Activated CD8-positive, alpha-beta T cell treated with anti-CD3 and anti-CD28 coated beads for 36 hours (primary cell): Measurements from ENCODE around the gene VIPR2. TPM values are rescaled to one million over a fixed set of nuclear protein-coding genes. Genes with fewer than 3 reads are reported as not detected.

ENCODE experiments used
- ATAC-seq: fragments of 200-7000 bp; cut with Tn5 transposase; one replicate; pipeline ENCODE4 v1.10.0; 2021; ENCODE audit warnings: mild to moderate bottlenecking, moderate library complexity
- CTCF ChIA-PET: fragments of 350-600 bp; sonication (Branson Sonifier 250); formaldehyde crosslinking; loops from one replicate; lab custom pipeline; 2021; ENCODE audit warnings: antibody characterized with exemption; lab: Charles Lee
- POLR2A ChIA-PET: fragments of 350-600 bp; sonication (Branson Sonifier 250); formaldehyde crosslinking; loops from one replicate; lab custom pipeline; 2021; ENCODE audit warnings: antibody characterized with exemption; lab: Charles Lee
- DNase-seq: peaks from one replicate; pipeline ENCODE4 v3.0.0-alpha.2; 2020
- H3K27ac Mint-ChIP-seq: one replicate; pipeline ENCODE4 v1.8.0; 2021; ENCODE audit warnings: mild to moderate bottlenecking, mixed read lengths
- H3K27me3 Mint-ChIP-seq: one replicate; pipeline ENCODE4 v1.8.0; 2021; ENCODE audit warnings: mixed read lengths
- H3K36me3 Mint-ChIP-seq: one replicate; pipeline ENCODE4 v1.8.0; 2021; ENCODE audit warnings: low read depth, mixed read lengths
- H3K4me1 Mint-ChIP-seq: one replicate; pipeline ENCODE4 v1.8.0; 2021; ENCODE audit warnings: low read depth, mixed read lengths
- H3K4me3 Mint-ChIP-seq: one replicate; pipeline ENCODE4 v1.8.0; 2021; ENCODE audit warnings: mild to moderate bottlenecking, moderate library complexity, mixed read lengths
- H3K9me3 Mint-ChIP-seq: one replicate; pipeline ENCODE4 v1.8.0; 2021; ENCODE audit warnings: mixed read lengths
- CTCF ChIP-seq: fragments of 200-600 bp; IDR thresholded peaks from one replicate; pipeline ENCODE4 v1.8.0; 2022; ENCODE audit warnings: antibody characterized with exemption, mild to moderate bottlenecking
- intact Hi-C: fragments of 100-400 bp; cut with micrococcal nuclease; formaldehyde crosslinking; loops from one replicate; pipeline ENCODE4 v1.10.0; 2022
- total RNA-seq, 2 experiments: library from RNA; stranded (reverse); gene quantifications; one replicate each; pipeline ENCODE4 v1.2.3, GENCODE V29; 2021

VIPR2 gene
- total RNA-seq, 2 experiments from 2014 or later: 0.09 TPM; not detected in 1

GRCh38 chr7:159061209-159061608 is 83.5 kb downstream of the VIPR2 start:
- Mint-ChIP-seq H3K27me3 (peaks cover 2% of the 10 kb centered on the region), H3K9me3 (no peaks in the 10 kb centered on the region), H3K36me3 (no peaks in the 10 kb centered on the region), H3K27ac (no peak overlapping the region), H3K4me1 (no peaks in the 10 kb centered on the region), H3K4me3 (no peak overlapping the region)
- ATAC-seq: no peak
- POLR2A ChIA-PET: no interaction called here
- no peak for TF ChIP-seq CTCF
- intact Hi-C loops: no loop called here
- CTCF ChIA-PET: no interaction called here
- DNase-seq: no peak

- H3K4me3 Mint-ChIP-seq: no peak overlapping the region
Observed at GRCh38 chr7:159060440-159060839, 84.2 kb downstream of the VIPR2 start.

GRCh38 chr7:159059629-159060028 is 85.0 kb downstream of the VIPR2 start:
- CTCF ChIA-PET: no interaction called here
- peaks cover 2% of the 10 kb centered on the region for H3K27me3 Mint-ChIP-seq
- no peak for TF ChIP-seq CTCF
- POLR2A ChIA-PET: interaction anchor here (0.6 kb wide), 1 partner anchor 137 kb away, joined by 3 read pairs; no protein-coding TSS in a partner anchor
- no peaks in the 10 kb centered on the region for H3K36me3 Mint-ChIP-seq
- H3K4me1 Mint-ChIP-seq: no peaks in the 10 kb centered on the region
- intact Hi-C loops: no loop called here
- H3K27ac Mint-ChIP-seq: no peak overlapping the region
- no peaks in the 10 kb centered on the region for H3K9me3 Mint-ChIP-seq
- ATAC-seq: no peak
- no peak overlapping the region for H3K4me3 Mint-ChIP-seq
- DNase-seq: no peak

More at GRCh38 chr7:159060440-159060839, 84.2 kb downstream of the VIPR2 start:
- intact Hi-C loops: no loop called here
- Mint-ChIP-seq H3K4me1 (no peaks in the 10 kb centered on the region), H3K36me3 (no peaks in the 10 kb centered on the region), H3K9me3 (no peaks in the 10 kb centered on the region), H3K27me3 (peaks cover 2% of the 10 kb centered on the region), H3K27ac (no peak overlapping the region)
- ChIA-PET CTCF (no interaction called here), POLR2A (no interaction called here)
- peak; percentile 20 for ATAC-seq
- DNase-seq: no peak
- no peak for TF ChIP-seq CTCF

DNA sequence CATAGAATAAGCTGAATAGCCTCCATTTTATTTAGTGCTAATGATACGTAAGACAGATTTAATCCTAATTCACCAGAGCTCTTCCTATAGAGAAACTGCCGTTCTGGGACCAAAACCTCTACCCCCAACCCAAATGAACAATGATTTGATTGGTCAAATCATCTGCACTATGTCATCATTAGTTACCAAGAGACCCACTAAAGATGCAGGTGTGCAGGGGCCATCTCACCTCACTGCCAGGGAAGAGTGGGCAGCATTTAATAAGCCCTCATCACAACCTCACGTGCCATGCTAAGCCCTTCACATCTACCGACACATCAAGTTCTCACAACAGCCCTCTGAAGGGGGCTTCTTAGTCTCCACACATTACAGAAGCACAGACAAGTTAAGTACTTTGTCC is 87.0 kb downstream of the VIPR2 start:
- Mint-ChIP-seq H3K4me3 (no peak overlapping the region), H3K9me3 (no peaks in the 10 kb centered on the region), H3K36me3 (no peaks in the 10 kb centered on the region), H3K27ac (no peak overlapping the region), H3K4me1 (no peaks in the 10 kb centered on the region), H3K27me3 (peaks cover 2% of the 10 kb centered on the region)
- intact Hi-C loops: no loop called here
- ChIA-PET CTCF (no interaction called here), POLR2A (no interaction called here)
- TF ChIP-seq CTCF: no peak
- ATAC-seq (no peak), DNase-seq (no peak)

GRCh38 chr7:159056737-159057136 is 87.9 kb downstream of the VIPR2 start:
- no peak overlapping the region for H3K27ac Mint-ChIP-seq
- H3K4me1 Mint-ChIP-seq: peaks cover 7% of the 10 kb centered on the region
- ChIA-PET POLR2A (no interaction called here), CTCF (interaction anchor here (0.7 to 1.7 kb wide), 2 partner anchors 11 to 462 kb away, joined by 3 read pairs; no protein-coding TSS in a partner anchor)
- ATAC-seq (no peak), DNase-seq (no peak)
- H3K4me3 Mint-ChIP-seq: no peak overlapping the region
- H3K27me3 Mint-ChIP-seq: no peaks in the 10 kb centered on the region
- no peaks in the 10 kb centered on the region for H3K9me3 Mint-ChIP-seq
- no peak for TF ChIP-seq CTCF
- intact Hi-C loops: no loop called here
- peaks cover 2% of the 10 kb centered on the region for H3K36me3 Mint-ChIP-seq
